ENCODE measurements around the gene CCDC85A.
"Not testable (repeated sequence)": the region's sequence is repeated elsewhere in the genome, so short reads cannot be mapped to it uniquely, and the experiment has no call there.

Gene CCDC85A

DNA sequence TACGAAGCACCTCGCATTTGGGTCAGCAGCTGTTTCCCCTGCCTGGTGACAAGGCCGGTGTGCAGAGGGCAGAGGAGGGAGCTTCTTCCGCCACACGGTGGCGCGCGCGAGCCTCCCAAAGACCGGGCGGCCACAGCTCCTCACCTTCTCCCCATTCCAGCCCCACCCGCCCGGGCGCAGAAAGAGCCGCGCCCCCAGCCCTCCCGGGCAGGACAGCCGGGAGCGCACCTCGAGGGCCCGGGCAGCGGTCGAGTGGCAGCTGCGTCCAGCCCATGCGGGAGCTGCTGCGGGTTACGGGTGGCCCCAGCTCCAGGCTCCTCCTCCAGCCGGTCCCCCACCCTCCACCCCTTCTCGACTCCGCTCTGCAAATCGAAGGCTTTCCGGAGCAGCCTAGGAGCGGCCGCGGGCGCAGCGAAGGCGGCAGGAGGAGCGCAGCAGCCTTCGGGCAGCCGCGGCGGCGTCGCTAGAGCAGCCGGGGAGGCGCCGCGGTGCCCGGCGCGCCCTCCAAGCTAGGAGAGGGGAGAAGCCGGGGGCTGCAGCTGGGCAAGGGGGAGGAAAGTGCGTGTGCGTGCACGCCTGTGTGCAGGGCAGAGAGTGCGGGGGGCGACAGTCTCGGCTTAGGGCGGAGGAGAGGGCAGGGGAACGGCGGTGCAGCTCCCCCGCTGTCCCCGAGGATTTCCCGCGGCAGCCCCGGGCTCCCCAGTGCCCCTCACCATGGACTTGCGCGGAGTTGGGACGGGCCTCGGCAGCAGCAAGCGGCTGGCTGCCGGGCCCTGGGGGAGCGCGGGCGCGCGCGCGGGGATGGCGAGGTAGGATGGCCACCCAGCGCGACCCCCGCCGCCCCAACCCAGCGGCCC lies at the start of gene CCDC85A:
TSS of gene CCDC85A (plus strand) at position 348 of the 857 bp plus-strand sequence. CDS start 635 bp downstream, outside the sequence.
- intact Hi-C loops (cut with DNase I): loop anchor here (1.0 to 5.0 kb wide), 3 partner anchors 563 to 1332 kb away; no protein-coding TSS in a partner anchor
- peak; percentile 71 to 98 (median 87) for DNase-seq

DNA sequence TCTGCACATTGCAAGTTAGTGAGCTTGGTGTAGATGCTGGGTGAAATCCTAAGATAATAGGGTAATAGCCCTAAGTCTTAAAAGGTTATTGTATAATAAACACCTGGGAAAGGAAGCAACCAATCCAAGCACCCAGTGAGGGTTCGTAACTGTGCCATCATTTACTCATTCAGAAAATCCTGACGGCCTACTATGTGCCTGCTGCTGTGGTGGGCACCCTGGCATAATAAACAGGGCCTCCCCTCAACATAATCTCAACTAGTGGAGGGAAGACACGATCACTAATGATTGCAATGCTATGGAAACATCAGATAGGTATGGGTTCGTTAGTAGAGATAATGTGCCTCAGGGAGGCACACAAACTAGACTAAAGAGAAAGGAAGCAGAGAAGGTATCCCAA lies 48.9 kb upstream of the CCDC85A start:
- intact Hi-C loops (cut with DNase I): loop anchor here (5.0 to 10.0 kb wide), 3 partner anchors 120 to 1382 kb away; no protein-coding TSS in a partner anchor
- DNase-seq: no peak

GRCh38 chr2:56142497-56143061 lies 41.2 kb upstream of the CCDC85A start:
- intact Hi-C loops (cut with DNase I); DNase-seq: not testable (repeated sequence)

DNA sequence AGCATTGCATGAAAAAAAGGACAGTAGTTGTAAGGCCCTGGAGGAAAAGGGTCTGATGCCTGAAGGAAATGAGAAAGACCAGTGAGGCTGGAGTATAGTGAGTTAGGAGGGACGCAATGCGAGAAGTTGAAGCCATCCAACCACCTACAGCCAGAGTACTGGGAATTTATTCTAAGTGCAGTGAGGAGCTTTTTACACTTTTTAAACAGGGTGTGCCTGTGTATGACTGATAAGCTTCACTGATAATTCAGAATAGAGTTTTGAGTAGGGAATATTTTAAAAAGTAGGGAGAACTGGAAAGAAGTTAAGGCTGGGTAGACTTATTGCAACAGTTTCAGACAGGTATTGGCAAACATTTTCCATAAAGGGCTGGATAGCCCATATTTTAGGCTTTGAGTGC lies 35.9 kb upstream of the CCDC85A start:
- intact Hi-C loops (cut with DNase I): no loop called here
- DNase-seq: no peak

- intact Hi-C loops (cut with DNase I): no loop called here
- no peak for DNase-seq
These were observed 35.0 kb upstream of the CCDC85A start for GRCh38 chr2:56148825-56149224.

DNA sequence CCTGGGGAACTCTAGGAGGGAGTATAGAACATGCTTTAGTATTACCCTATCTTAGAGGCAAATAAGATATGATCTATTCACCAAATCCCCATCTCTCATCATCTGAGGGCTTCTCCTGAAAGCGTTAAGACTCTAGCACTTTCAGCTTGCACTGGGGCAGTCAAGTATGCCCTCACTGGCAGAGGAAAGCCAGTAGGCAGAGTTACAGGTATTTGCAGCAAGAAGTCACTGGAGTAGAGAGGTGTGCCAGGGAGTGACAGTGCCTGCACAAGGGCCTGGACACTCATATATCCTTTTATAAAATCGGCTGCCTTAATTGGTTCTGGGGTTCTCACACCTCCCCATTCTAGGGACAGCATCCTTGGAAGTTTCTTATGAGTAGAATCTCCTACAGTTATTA lies 31.9 kb upstream of the CCDC85A start:
- intact Hi-C loops (cut with DNase I): no loop called here
- DNase-seq: no peak

DNA sequence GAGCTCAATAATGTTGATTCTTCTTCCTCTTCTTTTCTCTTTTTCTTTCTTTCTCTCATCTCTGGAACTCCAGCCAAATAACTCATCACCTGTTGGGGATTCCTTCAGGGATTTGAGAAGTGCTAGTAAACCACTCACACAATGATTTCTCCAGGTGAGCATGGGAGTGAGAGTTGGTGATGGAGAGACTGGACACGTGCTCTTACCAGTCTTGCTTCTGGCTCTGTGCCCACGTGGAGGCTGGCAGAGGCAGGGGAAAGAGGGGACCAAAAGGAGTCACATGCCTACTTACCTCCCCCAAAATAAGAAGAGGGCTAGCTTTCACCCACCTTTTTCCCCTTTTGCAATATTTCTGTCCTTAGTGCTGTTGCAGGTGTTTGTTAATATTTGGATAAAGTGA lies 28.6 kb upstream of the CCDC85A start:
- no peak for DNase-seq
- intact Hi-C loops (cut with DNase I): no loop called here

DNA sequence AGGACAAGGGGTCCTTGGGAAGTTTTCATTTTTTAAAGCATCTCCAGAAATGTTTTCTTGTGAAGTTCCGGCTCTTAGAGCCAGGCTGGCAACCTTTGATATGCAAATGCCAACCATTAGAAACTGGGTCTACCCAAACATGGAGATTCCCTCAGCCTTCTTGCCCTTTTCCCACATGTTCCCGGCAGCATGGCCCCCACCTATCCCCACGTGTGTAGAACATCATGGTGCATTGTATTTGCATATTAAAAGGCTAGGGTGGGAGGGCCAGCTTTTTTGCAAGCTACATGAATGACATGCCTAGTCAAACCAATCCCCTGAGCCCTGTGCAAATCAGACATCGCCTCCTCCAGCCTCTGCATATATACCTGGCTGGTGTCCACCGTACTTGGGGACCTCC lies 23.9 kb upstream of the CCDC85A start:
- DNase-seq; intact Hi-C loops (cut with DNase I): not testable (repeated sequence)

DNA sequence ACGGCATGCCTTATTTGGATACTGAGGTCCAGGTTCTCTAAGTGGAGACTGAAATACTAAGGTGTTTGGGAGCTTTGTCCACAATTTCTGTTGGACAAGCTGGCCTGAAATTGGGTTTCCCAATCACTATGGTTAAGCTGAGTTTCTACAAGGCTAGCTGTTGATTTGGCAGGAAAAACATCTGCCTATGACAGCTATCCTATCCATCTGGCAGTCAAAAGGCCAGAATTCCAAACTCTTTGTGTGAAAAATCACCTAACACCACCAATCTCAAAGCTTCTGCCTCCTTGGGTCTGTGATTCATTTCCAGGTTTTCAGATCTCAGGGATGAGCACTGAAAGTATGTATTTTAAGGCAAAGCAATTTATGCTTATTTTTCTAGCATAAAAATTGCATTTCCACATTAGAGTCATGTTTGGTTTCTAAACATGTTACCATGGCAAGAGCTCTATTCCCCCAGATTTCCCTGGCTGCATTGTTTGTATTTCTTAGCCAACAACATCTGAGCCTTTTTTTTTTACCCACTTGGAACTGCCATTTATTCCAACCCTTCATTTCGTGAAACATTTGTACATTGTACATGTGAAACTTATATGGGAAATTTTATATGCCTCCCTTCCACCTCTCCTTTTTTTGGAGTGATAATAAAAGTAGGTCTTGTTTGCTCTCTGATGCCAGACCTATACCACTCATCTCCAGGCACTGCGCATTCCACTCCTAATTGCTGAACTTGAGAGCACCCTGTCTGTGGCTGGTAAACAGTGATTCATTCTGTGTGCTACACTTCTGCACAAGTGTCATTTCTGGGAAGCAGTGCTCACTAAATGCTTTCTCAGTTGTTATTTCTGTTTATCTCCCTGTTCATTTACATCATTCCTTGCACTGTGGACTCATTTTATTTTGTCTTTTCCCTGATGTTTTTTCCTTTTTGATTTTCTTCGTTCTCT lies 15.9 kb upstream of the CCDC85A start:
- no peak for DNase-seq
- intact Hi-C loops (cut with DNase I): no loop called here

- intact Hi-C loops (cut with DNase I): no loop called here
- DNase-seq: no peak
These were observed 14.3 kb upstream of the CCDC85A start for GRCh38 chr2:56169521-56169920.

DNA sequence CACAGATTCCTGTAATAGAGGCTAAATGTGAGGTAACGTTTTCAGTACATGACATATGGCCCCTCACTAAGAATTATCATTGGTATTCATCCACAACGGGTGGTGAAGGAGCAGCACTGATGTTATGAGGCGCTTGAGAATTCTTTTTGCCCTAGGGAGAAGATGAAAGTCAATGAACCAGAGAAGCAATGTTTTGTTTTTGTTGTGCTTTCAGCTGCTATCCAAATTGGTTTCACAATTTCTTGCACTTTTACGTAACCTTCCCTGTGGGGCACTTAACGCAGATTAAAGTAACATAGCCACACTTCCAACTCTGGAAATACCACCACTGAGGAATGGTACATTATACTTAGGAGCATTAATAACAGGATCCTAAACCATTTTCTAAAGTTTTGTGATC lies 13.3 kb upstream of the CCDC85A start:
- intact Hi-C loops (cut with DNase I): no loop called here
- DNase-seq: no peak

DNA sequence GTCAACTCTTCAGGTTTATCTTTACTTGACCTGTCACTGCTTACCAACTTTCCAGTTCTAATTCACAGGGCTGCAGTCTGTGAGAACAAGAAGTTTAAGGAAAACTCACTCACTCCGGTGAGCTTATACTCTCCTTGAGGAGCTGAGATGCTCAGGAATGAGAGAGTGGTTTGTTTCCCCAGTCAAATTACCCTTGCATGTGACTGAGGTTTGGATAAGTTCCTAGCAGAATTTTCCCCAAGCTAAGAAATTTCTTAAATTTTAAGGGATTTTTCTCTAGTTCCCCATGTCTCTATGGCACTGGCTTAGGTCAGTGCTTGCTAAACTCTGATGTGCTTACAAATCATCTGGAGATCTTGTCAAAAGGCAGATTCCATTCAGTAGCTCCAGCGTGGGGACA lies 12.8 kb upstream of the CCDC85A start:
- intact Hi-C loops (cut with DNase I): no loop called here
- no peak for DNase-seq

- intact Hi-C loops (cut with DNase I): no loop called here
- DNase-seq: peak in 1 of 10 donors; percentile 81
These were observed 8.0 kb upstream of the CCDC85A start for GRCh38 chr2:56175779-56176178.

- DNase-seq: no peak
- intact Hi-C loops (cut with DNase I): no loop called here
These were observed 6.2 kb upstream of the CCDC85A start for GRCh38 chr2:56177420-56178220.

DNA sequence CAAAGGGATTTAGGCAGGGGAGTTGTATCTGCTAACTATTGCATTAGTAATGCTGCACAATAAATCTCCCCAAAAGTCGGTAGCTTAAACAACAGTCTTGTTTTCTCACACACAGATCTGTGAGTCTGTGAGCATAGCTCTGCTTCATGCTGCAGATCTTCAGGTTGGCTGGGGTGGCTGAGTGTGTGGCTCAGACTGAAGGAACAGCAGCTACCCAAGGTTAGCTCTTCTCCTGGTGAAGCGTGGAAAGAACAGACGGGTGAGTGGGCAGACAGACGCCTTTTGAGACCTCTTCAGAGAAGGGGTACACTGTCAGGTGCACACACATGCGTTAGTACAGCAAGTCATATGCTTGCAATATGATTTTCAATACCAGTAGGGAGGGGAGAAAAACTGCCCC lies 3.9 kb upstream of the CCDC85A start:
- peak in 2 of 10 donors; percentile 23 to 75 for DNase-seq
- intact Hi-C loops (cut with DNase I): loop anchor here (5.0 kb wide), 2 partner anchors 567 to 1317 kb away; no protein-coding TSS in a partner anchor

DNA sequence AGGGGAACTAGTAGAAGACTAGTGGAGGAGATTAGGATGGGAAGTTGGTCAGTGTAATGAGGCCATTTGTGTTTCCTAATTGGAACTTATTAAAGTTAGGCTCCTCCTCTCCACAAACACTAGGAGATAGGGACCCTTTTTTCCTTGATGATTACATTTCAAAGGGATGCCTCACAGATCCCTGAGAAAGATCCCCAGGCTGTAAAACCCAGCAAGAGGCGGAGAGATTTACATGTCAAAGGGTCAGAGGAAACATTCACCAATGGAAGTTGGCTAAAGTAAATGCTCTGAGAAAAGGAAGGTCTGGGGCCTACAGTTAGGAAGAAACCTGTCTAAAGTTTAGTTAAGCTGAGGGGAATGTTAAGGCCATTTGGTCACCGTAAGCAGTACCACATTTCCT lies 1.4 kb upstream of the CCDC85A start:
- DNase-seq: no peak
- intact Hi-C loops (cut with DNase I): loop anchor here (5.0 kb wide), 2 partner anchors 565 to 1315 kb away; no protein-coding TSS in a partner anchor

DNA sequence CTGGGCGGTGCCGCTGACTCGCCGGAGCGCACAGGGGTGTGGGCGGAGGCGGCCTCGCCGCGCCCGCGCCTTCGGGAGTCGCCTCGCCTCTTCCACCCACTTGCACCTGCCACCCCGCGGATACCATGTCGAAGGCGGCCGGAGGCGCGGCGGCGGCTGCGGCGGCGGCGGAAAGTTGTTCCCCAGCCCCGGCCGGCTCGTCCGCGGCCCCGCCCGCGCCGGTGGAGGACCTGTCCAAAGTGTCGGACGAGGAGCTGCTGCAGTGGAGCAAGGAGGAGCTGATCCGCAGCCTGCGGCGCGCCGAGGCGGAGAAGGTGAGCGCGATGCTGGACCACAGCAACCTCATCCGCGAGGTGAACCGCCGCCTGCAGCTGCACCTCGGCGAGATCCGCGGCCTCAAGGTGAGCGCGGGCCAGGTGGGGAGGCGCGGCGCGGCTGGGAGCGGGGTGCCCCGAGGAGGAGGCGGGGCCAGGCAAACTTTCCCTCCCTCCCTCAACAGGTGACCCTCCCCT lies 766 bp downstream of the CCDC85A start:
- intact Hi-C loops (cut with DNase I): loop anchor here (5.0 kb wide), 2 partner anchors 563 to 1313 kb away; no protein-coding TSS in a partner anchor
- DNase-seq: peak in 4 of 10 donors; percentile 15 to 82 (median 55)

DNA sequence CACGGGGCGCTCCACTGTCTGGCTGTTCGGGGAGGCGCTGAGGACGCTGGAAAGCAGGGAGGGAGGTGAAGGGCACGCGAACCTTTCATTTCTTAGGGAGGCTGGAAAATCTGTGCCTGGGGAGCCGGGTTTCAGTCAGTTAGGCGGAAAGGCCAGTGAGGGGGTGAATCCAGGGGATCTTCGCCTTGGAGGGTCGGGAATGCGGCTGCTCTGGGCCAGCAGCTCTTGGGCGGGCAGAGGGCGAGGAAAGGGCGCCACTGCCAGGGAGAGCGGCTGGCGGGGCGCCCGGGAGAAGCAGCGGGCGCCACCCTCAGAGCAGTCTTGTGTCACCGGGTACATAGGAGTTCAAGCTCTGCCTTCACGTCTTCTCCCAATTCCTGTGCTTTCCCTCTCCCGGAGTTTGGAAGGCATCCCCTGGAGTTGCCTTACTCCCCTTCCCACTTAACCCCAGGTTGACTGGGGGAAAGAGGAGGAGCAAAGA lies 1.4 kb downstream of the CCDC85A start:
- intact Hi-C loops (cut with DNase I): no loop called here
- DNase-seq: peak in 3 of 10 donors; percentile 31 to 82 (median 65)

- intact Hi-C loops (cut with DNase I): no loop called here
These were observed 1.8 kb downstream of the CCDC85A start for GRCh38 chr2:56185582-56186046.

More at GRCh38 chr2:56185582-56186046, 1.8 kb downstream of the CCDC85A start:
- DNase-seq: peak in 7 of 10 donors; percentile 27 to 90 (median 40)
